Measurements from ENCODE around the gene CHI3L1. TPM values are rescaled to one million over a fixed set of nuclear protein-coding genes. Genes with fewer than 3 reads are reported as not detected.

The CHI3L1 gene
- total and polyA plus RNA-seq, 10 of the 15 experiments (the other 5 are each of a cell fraction or from before 2014, with no cell fraction given): 0.10 to 1.7 (median 0.39) TPM

GRCh38 chr1:203207751-203208150 lies 21.2 kb upstream of the CHI3L1 start:
- Histone ChIP-seq H3K27ac (ENCODE audit: control insufficient read depth, insufficient read depth) (no peak overlapping the region), H3K27me3 (replicated peaks in 1 of 2; ENCODE audit: control insufficient read depth in 2 of 2, insufficient read depth in 2 of 2, low read length in 1 of 2) (no peaks in the 10 kb centered on the region; a peak in 2 of 4 replicates), H3K4me3 (no peak overlapping the region), H3K9me3 (replicated peaks; ENCODE audit: control insufficient read depth, insufficient read depth, low read length) (no peaks in the 10 kb centered on the region), H3K4me2 (ENCODE audit: control insufficient read depth, insufficient read depth) (no peak overlapping the region), H3K9ac (ENCODE audit: control insufficient read depth, insufficient read depth, low read length) (no peak overlapping the region), H3K79me2 (ENCODE audit: control insufficient read depth, insufficient read depth, low read length) (no peaks in the 10 kb centered on the region), H4K20me1 (ENCODE audit: control insufficient read depth, insufficient read depth) (no peaks in the 10 kb centered on the region; the same call in 1 of the 2 replicates), H2AFZ (ENCODE audit: control insufficient read depth, low read depth, low read length) (no peak overlapping the region), H3K4me1 (ENCODE audit: control insufficient read depth, insufficient read depth, low read length) (no peaks in the 10 kb centered on the region), H3K36me3 (ENCODE audit: control insufficient read depth in 2 of 2, insufficient read depth in 2 of 2, low read length in 1 of 2) (no peaks in the 10 kb centered on the region)
- WGBS (ENCODE audit: insufficient coverage, insufficient replicate concordance, low lambda C conversion rate, missing lambda C conversion rate): 0% methylated on average over 2 of the region's 2 CpGs
- ChIA-PET SMC1A (ENCODE audit: uncharacterized antibody, unreplicated experiment) (no interaction called here), CTCF (interaction anchor here (0.7 to 3.1 kb wide), 4 partner anchors 8 to 94 kb away, joined by 3 to 21 read pairs (median 9); no protein-coding TSS in a partner anchor), RAD21 (ENCODE audit: unreplicated experiment) (no interaction called here), POLR2A (no interaction called here)
- DNase-seq (ENCODE audit: low read depth, low spot score): no peak
- intact Hi-C loops (cut with micrococcal nuclease; ENCODE audit: unreplicated experiment): no loop called here
- BruUV-seq (replicated peaks): no TSS peak
- FAIRE-seq: no peak
- TF ChIP-seq EZH2 (IDR thresholded peaks at IDR 0.05; ENCODE audit: borderline replicate concordance, control insufficient read depth, low read depth, low read length) (no peak), EGR1 (IDR thresholded peaks at IDR 0.05; ENCODE audit: borderline replicate concordance in 1 of 2, low read depth in 2 of 2, low read length in 2 of 2) (no peak), NFIC (IDR thresholded peaks at IDR 0.05; ENCODE audit: low read depth, low read length) (no peak), RB1 (IDR thresholded peaks at IDR 0.05; ENCODE audit: borderline replicate concordance) (no peak), CHD2 (IDR thresholded peaks at IDR 0.05; ENCODE audit: borderline replicate concordance, low read depth, low read length) (no peak), STAT3 (IDR thresholded peaks at IDR 0.05; ENCODE audit: low read depth, low read length) (no peak), ZNF384 (IDR thresholded peaks at IDR 0.05; ENCODE audit: borderline replicate concordance, low read depth, low read length) (no peak), FOXM1 (IDR thresholded peaks at IDR 0.05; ENCODE audit: low read depth, low read length) (no peak), E2F4 (IDR thresholded peaks at IDR 0.05; ENCODE audit: low read depth, low read length) (no peak), YBX1 (IDR thresholded peaks at IDR 0.05) (no peak), PKNOX1 (IDR thresholded peaks at IDR 0.05) (no peak), CREB1 (IDR thresholded peaks at IDR 0.05; ENCODE audit: low read depth) (no peak), BACH1 (IDR thresholded peaks at IDR 0.05; ENCODE audit: borderline replicate concordance) (no peak), E4F1 (IDR thresholded peaks at IDR 0.05; ENCODE audit: borderline replicate concordance, partially characterized antibody) (no peak), CHD4 (IDR thresholded peaks at IDR 0.05) (no peak), PAX8 (IDR thresholded peaks at IDR 0.05) (no peak)
- ATAC-seq: no peak
- in situ Hi-C loops (cut with MboI): no loop called here

Measured in GM12878 (cell line).